ENCODE data around the gene STIP1.

DNA sequence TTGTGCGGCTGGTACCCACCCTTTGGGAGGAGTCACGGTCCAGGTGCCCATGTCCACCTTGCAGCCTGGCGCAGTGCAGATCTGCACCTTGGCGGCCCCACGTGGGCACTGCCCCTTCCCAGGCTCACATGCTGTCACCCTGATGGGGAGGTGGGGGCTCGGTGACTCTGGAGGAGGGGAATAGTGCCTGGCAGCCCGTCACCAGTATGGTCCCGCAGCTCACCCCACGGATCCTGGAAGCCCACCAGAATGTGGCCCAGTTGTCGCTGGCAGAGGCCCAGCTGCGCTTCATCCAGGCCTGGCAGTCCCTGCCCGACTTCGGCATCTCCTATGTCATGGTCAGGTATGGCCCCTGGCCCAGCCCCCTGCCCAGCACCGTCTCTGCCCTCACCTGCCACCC, 34.8 kb downstream of the STIP1 start:
- no peak for TF ChIP-seq EZH2phosphoT487 (IDR thresholded peaks at IDR 0.05; ENCODE audit: borderline replicate concordance, low read length)
- TF ChIP-seq, protein P1, sequence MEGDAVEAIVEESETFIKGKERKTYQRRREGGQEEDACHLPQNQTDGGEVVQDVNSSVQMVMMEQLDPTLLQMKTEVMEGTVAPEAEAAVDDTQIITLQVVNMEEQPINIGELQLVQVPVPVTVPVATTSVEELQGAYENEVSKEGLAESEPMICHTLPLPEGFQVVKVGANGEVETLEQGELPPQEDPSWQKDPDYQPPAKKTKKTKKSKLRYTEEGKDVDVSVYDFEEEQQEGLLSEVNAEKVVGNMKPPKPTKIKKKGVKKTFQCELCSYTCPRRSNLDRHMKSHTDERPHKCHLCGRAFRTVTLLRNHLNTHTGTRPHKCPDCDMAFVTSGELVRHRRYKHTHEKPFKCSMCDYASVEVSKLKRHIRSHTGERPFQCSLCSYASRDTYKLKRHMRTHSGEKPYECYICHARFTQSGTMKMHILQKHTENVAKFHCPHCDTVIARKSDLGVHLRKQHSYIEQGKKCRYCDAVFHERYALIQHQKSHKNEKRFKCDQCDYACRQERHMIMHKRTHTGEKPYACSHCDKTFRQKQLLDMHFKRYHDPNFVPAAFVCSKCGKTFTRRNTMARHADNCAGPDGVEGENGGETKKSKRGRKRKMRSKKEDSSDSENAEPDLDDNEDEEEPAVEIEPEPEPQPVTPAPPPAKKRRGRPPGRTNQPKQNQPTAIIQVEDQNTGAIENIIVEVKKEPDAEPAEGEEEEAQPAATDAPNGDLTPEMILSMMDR (conservative IDR thresholded peaks at IDR 0.05; ENCODE audit: low read depth, low read length): no peak
